A673 (cell line): Measurements from ENCODE around the gene PLK2.

Source experiments
- CTCF ChIP-seq: fragments of 300-800, 200-600 bp; sonication (generic); conservative IDR thresholded peaks from 2 replicates; pipeline ENCODE4 v1.5.1; 2017; ENCODE audit warnings: low read depth, mild to moderate bottlenecking, antibody characterized with exemption, low read length, moderate library complexity, mixed read lengths
- EZH2 ChIP-seq: fragments of 200-600 bp; sonication (generic); IDR thresholded peaks from 2 replicates; pipeline ENCODE4 v1.6.1; 2017; ENCODE audit warnings: borderline replicate concordance, low read depth, mild to moderate bottlenecking, mixed read lengths, antibody characterized with exemption, low read length; ENCODE audit not compliant: poor library complexity, severe bottlenecking

- TF ChIP-seq CTCF (no peak), EZH2 (no peak)
These were observed 8.9 kb downstream of the PLK2 start for GRCh38 chr5:58450811-58451629.
